BJ (cell line): ENCODE measurements around the gene MGMT. TPM values are rescaled to one million over a fixed set of nuclear protein-coding genes. Genes with fewer than 3 reads are reported as not detected.

Source experiments
- CTCF ChIA-PET: fragments of 350-600 bp; formaldehyde crosslinking; extraction: SDS; loops from one replicate; lab custom pipeline; 2021; ENCODE audit warnings: antibody characterized with exemption, inconsistent platforms; lab: Yijun Ruan, JAX
- POLR2A ChIA-PET: fragments of 300-600 bp; sonication (Branson Sonifier 250); formaldehyde crosslinking; extraction: SDS; loops from one replicate; lab custom pipeline; 2021; ENCODE audit warnings: antibody characterized with exemption; lab: Charles Lee
- DNase-seq: peaks from one replicate; pipeline ENCODE4 v3.0.0-alpha.2; 2011; ENCODE audit warnings: low read depth
- H3K27me3 ChIP-seq: 2 replicates; pipeline ENCODE4 v1.6.0; 2011; ENCODE audit warnings: low read length; ENCODE audit not compliant: control insufficient read depth, insufficient read depth
- H3K36me3 ChIP-seq: 2 replicates; pipeline ENCODE4 v1.5.1; 2011; ENCODE audit warnings: low read length; ENCODE audit not compliant: control insufficient read depth, insufficient read depth
- H3K4me3 ChIP-seq: 2 replicates; pipeline ENCODE4 v1.5.1; 2011; ENCODE audit warnings: low read depth, mild to moderate bottlenecking, control low read depth, low read length
- polyA plus RNA-seq: library from polyadenylated mRNA; depleted of rRNA; stranded (reverse); fragments of >200 nt; gene quantifications from 2 replicates; pipeline ENCODE4 v1.2.3, GENCODE V29; 2011
- TF ChIP-seq, protein P1 (sequence below): IDR thresholded peaks from 2 replicates; pipeline ENCODE4 v1.5.1; 2011; ENCODE audit warnings: low read depth, mild to moderate bottlenecking, control low read depth, inconsistent platforms, low read length, moderate library complexity; ENCODE audit not compliant: insufficient read depth

MGMT gene
- polyA plus RNA-seq, 1 experiment = 21.0 TPM

DNA sequence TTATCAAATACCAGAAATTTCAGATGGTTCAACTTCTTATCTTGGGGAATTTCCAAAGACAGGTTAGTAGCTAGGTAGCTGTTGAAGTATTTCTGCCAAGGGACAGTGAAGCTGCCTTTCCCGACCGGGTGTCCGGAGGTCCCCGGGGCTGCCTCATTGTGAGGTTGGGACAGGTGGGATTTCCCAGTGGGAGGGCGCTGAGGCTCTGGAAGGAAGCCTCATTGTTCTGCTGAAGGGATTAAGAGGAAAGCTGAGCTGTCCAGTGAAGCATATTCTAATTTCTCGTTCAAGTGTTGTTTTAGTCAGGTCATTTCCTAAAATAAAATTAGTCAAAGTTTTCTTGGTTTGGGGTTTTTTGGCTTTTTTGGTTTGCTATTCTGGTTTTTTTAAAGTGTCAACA is 244.2 kb downstream of the MGMT start:
- no peaks in the 10 kb centered on the region for H3K36me3 ChIP-seq
- H3K4me3 ChIP-seq = no peak overlapping the region
- no peak for DNase-seq
- ChIA-PET CTCF (no interaction called here), POLR2A (no interaction called here)
- H3K27me3 ChIP-seq = no peaks in the 10 kb centered on the region
- TF ChIP-seq, protein P1, sequence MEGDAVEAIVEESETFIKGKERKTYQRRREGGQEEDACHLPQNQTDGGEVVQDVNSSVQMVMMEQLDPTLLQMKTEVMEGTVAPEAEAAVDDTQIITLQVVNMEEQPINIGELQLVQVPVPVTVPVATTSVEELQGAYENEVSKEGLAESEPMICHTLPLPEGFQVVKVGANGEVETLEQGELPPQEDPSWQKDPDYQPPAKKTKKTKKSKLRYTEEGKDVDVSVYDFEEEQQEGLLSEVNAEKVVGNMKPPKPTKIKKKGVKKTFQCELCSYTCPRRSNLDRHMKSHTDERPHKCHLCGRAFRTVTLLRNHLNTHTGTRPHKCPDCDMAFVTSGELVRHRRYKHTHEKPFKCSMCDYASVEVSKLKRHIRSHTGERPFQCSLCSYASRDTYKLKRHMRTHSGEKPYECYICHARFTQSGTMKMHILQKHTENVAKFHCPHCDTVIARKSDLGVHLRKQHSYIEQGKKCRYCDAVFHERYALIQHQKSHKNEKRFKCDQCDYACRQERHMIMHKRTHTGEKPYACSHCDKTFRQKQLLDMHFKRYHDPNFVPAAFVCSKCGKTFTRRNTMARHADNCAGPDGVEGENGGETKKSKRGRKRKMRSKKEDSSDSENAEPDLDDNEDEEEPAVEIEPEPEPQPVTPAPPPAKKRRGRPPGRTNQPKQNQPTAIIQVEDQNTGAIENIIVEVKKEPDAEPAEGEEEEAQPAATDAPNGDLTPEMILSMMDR = no peak

DNA sequence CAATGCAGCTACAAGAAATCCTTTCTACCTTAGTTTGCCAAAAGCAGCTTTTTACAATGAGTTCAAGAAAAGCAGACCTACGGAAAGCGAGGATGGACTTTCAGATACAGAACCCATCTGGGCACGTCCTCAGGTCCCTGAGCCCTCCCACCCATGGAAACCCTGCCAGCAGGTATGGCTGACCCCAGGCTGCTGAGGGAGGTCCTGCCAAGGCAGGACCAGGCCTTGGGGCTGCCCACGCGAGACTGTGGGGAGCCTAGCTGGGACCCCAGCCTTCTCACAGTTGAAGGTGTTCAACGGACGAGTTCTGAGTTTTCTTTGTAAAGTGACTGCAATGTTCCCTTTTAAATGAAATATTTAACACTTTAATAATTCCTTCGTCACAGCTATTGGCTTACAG is 245.0 kb downstream of the MGMT start:
- TF ChIP-seq, protein P1 = no peak
- Histone ChIP-seq H3K4me3 (no peak overlapping the region), H3K27me3 (no peaks in the 10 kb centered on the region), H3K36me3 (no peaks in the 10 kb centered on the region)
- no peak for DNase-seq
- CTCF ChIA-PET = no interaction called here
- POLR2A ChIA-PET = no interaction called here

DNA sequence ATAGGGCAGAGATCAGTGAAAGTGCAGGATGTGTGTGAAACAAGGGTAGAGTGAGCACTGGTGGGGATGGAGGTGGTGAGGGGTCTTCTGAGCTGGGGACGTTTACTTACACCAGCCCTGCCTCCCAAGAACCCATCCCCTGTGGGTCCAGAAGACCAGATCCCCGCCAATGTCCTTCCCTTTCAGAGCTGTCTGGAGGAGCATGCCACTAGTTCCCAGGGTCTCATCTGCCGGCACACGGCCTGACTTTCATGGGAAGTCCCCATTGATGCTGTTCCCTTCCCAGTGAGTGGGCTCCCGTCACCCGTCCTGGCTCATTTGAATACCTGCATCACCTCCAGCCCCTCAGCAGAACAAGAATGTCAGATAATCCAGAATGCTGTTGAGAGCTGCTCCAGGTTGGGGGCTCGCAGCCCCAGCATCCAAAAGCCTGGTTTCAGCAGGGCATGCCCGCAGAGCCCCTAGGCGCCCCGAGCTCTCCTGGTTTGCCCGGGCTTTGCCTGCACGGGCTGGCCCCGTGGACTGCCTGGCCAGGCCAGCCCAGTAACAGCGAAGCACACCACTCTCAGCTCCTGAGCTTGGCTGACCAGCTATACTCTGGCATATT is 246.7 kb downstream of the MGMT start:
- no peak overlapping the region for H3K4me3 ChIP-seq

DNA sequence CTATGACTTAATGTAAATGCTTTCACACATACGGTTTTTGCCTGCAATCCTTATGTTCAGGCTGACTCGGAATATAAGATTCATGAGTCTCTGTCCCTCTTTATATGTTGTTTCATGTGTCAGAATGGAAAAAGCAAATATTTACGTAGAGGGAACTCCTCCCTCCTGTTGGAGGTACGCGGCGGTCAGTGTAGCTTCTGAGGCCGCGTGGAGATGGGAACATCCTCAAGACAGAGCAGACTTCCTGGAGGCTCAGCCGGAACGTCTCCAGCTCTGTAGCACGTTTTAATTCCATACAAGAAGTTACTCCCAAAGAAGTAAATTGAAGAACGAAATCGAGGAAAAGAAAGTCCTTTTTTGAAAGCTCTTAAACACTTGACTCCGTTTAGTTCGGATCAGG is 248.8 kb downstream of the MGMT start:
- DNase-seq = no peak
- H3K36me3 ChIP-seq = no peaks in the 10 kb centered on the region
- CTCF ChIA-PET = no interaction called here
- TF ChIP-seq, protein P1 = no peak
- no peak overlapping the region for H3K4me3 ChIP-seq
- no peaks in the 10 kb centered on the region for H3K27me3 ChIP-seq
- POLR2A ChIA-PET = no interaction called here

More for the DNA sequence above, 246.7 kb downstream of the MGMT start:
- Histone ChIP-seq H3K36me3 (no peaks in the 10 kb centered on the region), H3K27me3 (no peaks in the 10 kb centered on the region)
- CTCF ChIA-PET = no interaction called here
- DNase-seq = no peak
- TF ChIP-seq, protein P1 = no peak
- POLR2A ChIA-PET = no interaction called here

- TF ChIP-seq, protein P1 = no peak
- H3K4me3 ChIP-seq = no peak overlapping the region
- ChIA-PET POLR2A (no interaction called here), CTCF (no interaction called here)
- H3K27me3 ChIP-seq = no peaks in the 10 kb centered on the region
- no peaks in the 10 kb centered on the region for H3K36me3 ChIP-seq
- DNase-seq = no peak
These were observed 249.2 kb downstream of the MGMT start for GRCh38 chr10:129716211-129716681.
